ENCODE measurements around the gene FLT4. TPM values are rescaled to one million over a fixed set of nuclear protein-coding genes. Genes with fewer than 3 reads are reported as not detected.

Gene FLT4
- total and polyA plus RNA-seq, 2 of the 13 experiments (the other 11 are each of a cell fraction or from before 2014, with no cell fraction given), result not detected

DNA sequence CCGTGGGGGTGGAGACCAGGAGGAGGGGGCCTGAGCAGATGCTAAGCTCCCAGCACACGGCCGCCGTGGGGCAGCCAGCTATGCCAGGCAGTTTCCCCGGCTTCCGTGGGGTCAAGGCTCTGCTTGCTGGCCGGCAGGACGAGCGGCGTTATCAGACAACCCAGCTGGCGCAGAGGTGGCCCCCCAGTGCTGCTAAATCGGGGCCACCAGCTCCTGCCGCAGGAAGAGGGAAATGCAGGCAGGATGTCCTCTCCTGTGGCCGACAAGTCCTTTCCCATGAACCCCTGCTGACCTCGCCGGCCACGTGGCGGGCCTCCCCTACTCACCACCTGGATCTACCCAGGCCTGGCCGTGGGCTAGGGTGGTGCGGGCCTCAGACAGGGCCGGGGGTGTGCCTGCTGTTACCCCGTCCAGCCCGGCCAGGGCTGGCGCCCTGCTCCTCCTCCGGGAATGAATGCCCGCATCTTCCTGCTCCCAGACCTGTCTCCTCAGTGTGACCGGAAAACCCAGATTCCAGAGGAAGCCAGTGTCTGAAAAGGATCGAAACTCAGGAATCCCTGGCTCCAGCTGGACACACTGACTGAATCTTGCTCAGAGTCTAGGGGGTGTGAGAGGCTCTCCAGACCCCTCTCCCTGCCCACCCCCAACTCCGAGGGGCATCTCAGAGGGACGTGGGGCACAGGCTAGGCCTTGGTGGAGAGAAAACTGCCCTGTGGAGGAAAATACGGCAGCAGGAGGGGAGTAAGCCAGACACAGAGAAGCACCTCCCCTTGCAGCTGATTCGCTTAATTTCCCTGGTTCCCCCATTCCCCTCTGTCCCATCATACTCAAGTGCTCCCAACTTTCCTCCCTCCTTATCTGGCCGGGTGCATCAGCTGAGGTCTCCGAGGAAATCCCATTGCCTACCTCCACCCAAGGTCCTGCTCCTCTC, 3.9 kb downstream of the FLT4 start:
- no peak for ATAC-seq
- Histone ChIP-seq H3K9ac (ENCODE audit: insufficient read depth, low read depth, low read length) (no peak overlapping the region), H3K79me2 (ENCODE audit: insufficient read depth, low read length) (no peaks in the 10 kb centered on the region), H3K4me2 (ENCODE audit: low read depth, low read length) (no peak overlapping the region; the same call in 1 of the 2 replicates), H3K9me3 (ENCODE audit: low read length) (no peaks in the 10 kb centered on the region), H3K4me1 (ENCODE audit: insufficient read depth, low read length) (no peaks in the 10 kb centered on the region), H3K4me3 (replicated peaks in 1 of 3; ENCODE audit: insufficient read depth in 1 of 3, low read depth in 2 of 3, low read length in 3 of 3) (no peak overlapping the region), H4K20me1 (ENCODE audit: insufficient read depth, low read length) (peaks cover 4% of the 10 kb centered on the region; the same call in 1 of the 2 replicates), H3K36me3 (replicated peaks in 1 of 2; ENCODE audit: control insufficient read depth in 1 of 2, insufficient read depth in 2 of 2, low read length in 2 of 2) (no peaks in the 10 kb centered on the region), H3K27me3 (ENCODE audit: control insufficient read depth in 1 of 2, insufficient read depth in 2 of 2, low read length in 2 of 2) (peaks cover 14 to 85% of the 10 kb centered on the region in 2 experiments), H2AFZ (ENCODE audit: low read length) (no peak overlapping the region), H3K27ac (ENCODE audit: extremely low read length, insufficient read depth, low read length) (no peak overlapping the region)
- in situ Hi-C loops (cut with HindIII; ENCODE audit: extremely low pct_ligation_motif_present, low pct_unique_long_range_greater_than_20kb), result no loop called here
- TF ChIP-seq SALL2 (CRISPR knock-in tag; IDR thresholded peaks at IDR 0.05), result no peak
- TF ChIP-seq, protein P1, sequence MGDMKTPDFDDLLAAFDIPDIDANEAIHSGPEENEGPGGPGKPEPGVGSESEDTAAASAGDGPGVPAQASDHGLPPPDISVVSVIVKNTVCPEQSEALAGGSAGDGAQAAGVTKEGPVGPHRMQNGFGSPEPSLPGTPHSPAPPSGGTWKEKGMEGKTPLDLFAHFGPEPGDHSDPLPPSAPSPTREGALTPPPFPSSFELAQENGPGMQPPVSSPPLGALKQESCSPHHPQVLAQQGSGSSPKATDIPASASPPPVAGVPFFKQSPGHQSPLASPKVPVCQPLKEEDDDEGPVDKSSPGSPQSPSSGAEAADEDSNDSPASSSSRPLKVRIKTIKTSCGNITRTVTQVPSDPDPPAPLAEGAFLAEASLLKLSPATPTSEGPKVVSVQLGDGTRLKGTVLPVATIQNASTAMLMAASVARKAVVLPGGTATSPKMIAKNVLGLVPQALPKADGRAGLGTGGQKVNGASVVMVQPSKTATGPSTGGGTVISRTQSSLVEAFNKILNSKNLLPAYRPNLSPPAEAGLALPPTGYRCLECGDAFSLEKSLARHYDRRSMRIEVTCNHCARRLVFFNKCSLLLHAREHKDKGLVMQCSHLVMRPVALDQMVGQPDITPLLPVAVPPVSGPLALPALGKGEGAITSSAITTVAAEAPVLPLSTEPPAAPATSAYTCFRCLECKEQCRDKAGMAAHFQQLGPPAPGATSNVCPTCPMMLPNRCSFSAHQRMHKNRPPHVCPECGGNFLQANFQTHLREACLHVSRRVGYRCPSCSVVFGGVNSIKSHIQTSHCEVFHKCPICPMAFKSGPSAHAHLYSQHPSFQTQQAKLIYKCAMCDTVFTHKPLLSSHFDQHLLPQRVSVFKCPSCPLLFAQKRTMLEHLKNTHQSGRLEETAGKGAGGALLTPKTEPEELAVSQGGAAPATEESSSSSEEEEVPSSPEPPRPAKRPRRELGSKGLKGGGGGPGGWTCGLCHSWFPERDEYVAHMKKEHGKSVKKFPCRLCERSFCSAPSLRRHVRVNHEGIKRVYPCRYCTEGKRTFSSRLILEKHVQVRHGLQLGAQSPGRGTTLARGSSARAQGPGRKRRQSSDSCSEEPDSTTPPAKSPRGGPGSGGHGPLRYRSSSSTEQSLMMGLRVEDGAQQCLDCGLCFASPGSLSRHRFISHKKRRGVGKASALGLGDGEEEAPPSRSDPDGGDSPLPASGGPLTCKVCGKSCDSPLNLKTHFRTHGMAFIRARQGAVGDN (CRISPR knock-in tag; IDR thresholded peaks at IDR 0.05), result peak; percentile 68
- no peak for TF ChIP-seq ZNF549 (CRISPR knock-in tag; IDR thresholded peaks at IDR 0.05)
- TF ChIP-seq HDAC1 (CRISPR knock-in tag; IDR thresholded peaks at IDR 0.05), result no peak
- no peak for TF ChIP-seq ZNF850 (CRISPR knock-in tag; conservative IDR thresholded peaks at IDR 0.05)
- TF ChIP-seq, protein P2, sequence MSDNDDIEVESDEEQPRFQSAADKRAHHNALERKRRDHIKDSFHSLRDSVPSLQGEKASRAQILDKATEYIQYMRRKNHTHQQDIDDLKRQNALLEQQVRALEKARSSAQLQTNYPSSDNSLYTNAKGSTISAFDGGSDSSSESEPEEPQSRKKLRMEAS (IDR thresholded peaks at IDR 0.05), result peak; percentile 55
- 0 out of 2 replicates have a peak, but pooled peaks have one; percentile 21 for TF ChIP-seq MTF2 (CRISPR knock-in tag; IDR thresholded peaks at IDR 0.05; ENCODE audit: borderline replicate concordance)
- no peak for TF ChIP-seq ZNF530 (CRISPR knock-in tag; IDR thresholded peaks at IDR 0.05; ENCODE audit: low read depth)
- TF ChIP-seq JUN (CRISPR knock-in tag; IDR thresholded peaks at IDR 0.05), result no peak
- no peak for DNase-seq (ENCODE audit: low spot score)
- BruUV-seq (replicated peaks), result no TSS peak
- CTCF ChIA-PET (ENCODE audit: low intra/inter-chr PET ratio, low total read pairs), result no interaction called here
- intact Hi-C loops (cut with micrococcal nuclease; ENCODE audit: unreplicated experiment), result no loop called here
- POLR2A ChIA-PET, result no interaction called here
- 18% methylated on average over 8 of the region's 34 CpGs for WGBS (ENCODE audit: low lambda C conversion rate)
- no peak for FAIRE-seq
